Upper lobe of left lung (tissue), 4 donors: ENCODE measurements around the gene HNRNPH2.

Experiments
- CTCF ChIP-seq, 6 experiments: fragments of 450-650 bp in 4 of 6; fragments of 200-600 bp in 2 of 6; sonication (generic) in 2 of 6; IDR thresholded peaks; one replicate each; pipeline ENCODE4 v1.5.1; 2016 to 2019; ENCODE audit warnings: antibody characterized with exemption in 6 of 6
- POLR2A ChIP-seq, 4 donors: fragments of 450-650 bp; IDR thresholded peaks; one replicate each; pipeline ENCODE4 v1.5.1; 2016 to 2017; ENCODE audit warnings: antibody characterized with exemption in 4 of 4, mild to moderate bottlenecking in 2 of 4
- POLR2AphosphoS5 ChIP-seq, 2 donors: sonication (generic); formaldehyde crosslinking; IDR thresholded peaks; one replicate each; pipeline ENCODE4 v1.5.1; 2017; ENCODE audit warnings: antibody characterized with exemption in 2 of 2

GRCh38 chrX:101417190-101417589, 9.2 kb downstream of the HNRNPH2 start:
- no peak for TF ChIP-seq POLR2AphosphoS5 (IDR thresholded peaks at IDR 0.05)
- TF ChIP-seq CTCF (IDR thresholded peaks at IDR 0.05), result no peak
- TF ChIP-seq POLR2A (IDR thresholded peaks at IDR 0.05), result no peak
